HG03442 (cell line): ENCODE results near the gene DIS3L2.

Experiments
- ATAC-seq: cut with Tn5 transposase; IDR thresholded peaks from one replicate; pipeline ENCODE4 v1.9.1; 2021; ENCODE audit warnings: mild to moderate bottlenecking, moderate library complexity; ENCODE audit not compliant: unreplicated experiment

The DIS3L2 gene

DNA sequence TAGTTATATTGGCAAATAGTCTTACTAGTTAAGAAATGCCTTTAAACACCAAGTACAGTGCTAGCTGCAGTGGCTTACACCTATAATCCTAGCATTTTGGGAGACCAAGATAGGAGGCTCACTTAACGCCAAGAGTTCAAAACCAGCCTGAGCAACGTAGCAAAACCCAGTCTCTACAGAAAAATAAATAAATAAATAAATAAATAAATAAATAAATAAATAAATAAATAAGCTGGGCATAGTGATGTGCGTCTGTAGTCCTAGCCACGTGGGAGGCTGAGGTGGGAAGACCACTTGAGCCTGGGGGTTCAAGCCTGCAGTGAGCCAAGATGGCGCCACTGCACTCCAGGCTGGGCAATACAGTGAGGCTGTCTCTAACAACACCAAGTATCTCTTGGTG, 258.4 kb downstream of the DIS3L2 start:
- ATAC-seq = no peak

DNA sequence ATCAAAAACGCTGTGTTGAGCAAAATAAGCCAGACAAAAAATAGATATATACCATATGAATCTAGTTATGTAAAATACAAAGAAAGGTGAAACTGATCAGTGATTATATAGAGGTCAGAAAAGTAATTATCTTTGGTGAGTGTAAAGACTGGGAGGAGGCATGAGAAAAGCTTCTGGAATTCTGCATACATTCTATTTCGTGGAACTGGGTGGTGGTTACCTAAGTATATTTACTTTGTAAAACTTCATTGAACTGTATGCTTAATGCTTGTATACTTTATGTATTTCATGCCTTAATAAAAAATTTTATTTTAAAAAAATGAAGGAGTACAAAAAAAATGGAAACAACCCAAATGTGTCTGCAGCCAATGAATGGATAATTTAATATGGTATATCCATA, 263.9 kb downstream of the DIS3L2 start:
- ATAC-seq = no peak

DNA sequence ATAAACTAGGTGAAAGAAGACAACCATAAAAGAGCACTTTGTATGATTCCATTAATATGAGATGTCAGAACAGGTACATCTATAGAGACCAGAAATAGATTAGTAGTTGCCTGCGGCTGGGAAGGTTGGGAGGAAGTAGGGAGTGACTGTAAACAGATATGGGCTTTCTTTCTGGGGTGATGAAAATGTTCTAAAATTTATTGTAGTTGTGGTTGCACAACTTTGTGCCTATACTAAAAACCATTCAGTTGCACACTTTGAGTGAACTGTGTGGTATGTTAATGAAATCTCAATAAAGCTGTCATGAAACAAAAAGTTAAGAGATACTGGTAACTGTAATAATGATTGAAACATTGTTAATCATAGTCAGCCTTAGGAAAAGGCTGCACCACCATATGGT, 264.4 kb downstream of the DIS3L2 start:
- no peak for ATAC-seq

DNA sequence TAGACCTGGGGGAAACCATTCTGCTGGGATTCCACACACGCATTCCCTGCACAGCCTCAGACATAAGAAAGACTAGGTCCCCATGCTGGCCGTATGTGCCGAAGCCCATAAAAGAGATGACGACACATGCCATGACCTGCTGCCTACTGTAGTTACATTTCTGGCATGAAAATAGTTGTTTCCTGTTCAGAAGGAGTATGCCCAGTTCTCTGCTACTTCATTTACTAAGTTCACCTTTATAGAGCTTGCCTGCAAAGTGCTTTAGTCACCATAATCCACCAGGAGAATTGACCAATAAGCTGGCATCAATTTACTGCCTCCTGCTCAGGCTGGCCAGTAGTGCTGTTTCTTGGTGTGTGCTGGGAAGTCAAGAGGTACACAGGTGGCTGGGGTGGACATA, 266.8 kb downstream of the DIS3L2 start:
- no peak for ATAC-seq

DNA sequence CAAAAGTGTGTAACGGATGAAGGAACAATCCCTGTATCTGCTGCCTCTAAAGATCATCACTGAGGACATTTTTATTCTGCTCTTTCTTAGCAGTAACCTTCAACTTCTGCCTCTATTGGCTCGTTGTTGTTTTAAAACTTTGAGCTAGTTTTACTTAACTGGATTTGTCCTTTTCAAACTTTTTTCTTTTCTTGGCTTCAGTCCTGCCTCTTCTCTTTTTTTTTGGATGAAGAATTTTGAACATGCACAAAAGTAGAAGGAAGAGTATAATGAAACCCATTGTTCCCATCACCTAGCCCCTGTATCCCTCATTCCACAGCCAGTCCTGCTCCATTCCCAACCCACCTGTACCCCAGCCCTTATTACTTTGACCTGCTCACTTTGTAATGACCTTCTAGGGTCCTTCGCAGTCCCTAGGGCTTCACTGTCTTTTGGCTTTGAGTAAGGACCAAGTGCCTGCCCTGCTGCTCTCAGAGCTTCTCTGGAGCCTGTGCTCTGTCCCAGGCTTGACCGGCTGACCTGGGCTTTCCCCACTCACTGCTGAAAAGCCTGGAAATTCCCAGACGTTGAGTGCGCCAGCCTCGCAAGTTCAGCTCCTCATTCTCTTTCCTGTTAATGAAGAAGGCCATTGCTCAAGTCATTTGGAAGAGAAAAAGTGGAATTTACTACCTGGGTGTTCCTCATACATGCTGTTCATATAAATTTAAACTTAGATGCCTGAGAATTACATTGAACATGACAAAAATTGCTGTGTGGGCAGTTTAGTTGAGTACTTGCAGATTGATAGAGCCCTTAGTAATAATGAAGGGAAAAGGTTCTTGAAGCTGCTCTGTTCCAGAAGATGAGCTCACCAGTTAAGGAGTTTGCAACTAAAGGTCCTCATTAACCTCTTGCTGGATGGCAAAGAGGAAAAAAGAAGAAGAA, 267.7 kb downstream of the DIS3L2 start:
- no peak for ATAC-seq

DNA sequence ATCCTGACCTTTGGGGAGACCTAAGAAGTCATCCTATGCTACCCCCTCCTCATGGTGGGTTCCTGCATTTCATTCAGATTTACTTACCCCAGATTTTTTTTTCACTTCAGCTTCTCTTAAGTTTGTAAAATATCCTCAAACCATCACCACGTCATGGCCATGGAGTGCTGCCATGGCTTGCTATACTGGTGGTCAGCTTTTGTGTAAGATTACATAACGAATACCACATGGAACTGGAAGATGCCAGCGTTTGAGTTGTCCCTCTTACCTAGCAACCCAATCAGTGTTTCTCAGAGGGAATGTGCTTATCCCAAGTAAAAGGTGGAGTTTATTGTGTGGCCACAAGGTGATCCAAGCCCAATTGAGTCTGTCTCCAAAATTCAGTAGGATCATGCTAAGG, 268.4 kb downstream of the DIS3L2 start:
- ATAC-seq = no peak

DNA sequence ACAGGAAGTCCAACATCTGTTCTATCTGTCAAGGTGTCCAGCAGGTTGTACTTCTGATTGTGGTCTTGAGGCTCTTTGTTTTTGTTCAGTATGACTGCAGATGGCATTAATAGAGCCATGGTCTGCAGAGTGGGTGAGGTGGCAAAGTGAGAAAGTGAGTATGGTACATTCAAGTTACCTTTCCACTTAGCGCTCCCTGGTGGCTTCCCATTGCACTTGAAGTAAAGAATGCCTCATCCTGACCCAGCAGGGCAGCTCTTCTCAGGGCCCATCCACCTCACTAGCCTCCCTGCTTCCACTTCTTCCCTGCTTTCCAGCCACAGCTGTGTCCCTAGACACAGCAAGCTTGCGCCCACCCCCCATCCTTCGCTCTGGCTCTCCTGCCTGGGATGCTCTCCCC, 269.0 kb downstream of the DIS3L2 start:
- no peak for ATAC-seq

DNA sequence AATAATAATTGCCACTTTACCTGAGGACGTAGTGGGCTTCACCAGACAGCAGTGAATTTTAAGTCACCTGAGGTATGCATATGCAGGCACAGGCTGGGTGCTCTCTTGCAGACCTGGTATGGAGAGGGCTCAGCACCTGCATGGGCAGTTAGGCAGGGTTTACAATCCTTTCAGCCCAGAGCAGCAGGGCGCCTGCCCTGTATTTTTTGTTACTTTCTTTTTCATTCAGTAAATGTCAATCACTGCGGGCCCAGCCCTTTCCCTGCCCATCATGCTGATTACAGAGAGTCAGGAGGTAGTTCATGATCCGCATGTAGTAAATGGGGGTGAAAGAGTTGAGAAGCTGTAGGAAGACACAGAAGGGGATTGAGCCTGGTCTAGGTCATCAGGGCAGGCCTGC, 270.0 kb downstream of the DIS3L2 start:
- no peak for ATAC-seq

DNA sequence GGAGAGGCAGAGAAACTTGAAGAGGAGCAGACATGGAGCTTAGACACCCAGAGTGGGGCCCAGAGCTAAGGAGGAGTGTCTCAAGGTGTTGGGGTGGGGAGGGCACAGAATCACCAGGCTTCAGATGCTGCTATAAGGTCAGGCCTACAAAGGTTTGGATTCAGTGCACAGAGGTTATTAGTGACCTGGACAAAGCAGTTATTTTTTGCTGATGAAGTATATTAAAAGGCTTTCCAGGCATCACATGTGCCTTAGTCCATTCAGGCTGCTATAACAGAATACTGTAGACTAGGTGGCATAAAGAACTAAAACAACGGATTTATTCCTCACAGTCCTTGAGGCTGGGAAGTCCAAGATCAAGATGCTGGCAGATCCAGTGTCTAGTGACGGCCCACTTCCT, 271.4 kb downstream of the DIS3L2 start:
- ATAC-seq = no peak

DNA sequence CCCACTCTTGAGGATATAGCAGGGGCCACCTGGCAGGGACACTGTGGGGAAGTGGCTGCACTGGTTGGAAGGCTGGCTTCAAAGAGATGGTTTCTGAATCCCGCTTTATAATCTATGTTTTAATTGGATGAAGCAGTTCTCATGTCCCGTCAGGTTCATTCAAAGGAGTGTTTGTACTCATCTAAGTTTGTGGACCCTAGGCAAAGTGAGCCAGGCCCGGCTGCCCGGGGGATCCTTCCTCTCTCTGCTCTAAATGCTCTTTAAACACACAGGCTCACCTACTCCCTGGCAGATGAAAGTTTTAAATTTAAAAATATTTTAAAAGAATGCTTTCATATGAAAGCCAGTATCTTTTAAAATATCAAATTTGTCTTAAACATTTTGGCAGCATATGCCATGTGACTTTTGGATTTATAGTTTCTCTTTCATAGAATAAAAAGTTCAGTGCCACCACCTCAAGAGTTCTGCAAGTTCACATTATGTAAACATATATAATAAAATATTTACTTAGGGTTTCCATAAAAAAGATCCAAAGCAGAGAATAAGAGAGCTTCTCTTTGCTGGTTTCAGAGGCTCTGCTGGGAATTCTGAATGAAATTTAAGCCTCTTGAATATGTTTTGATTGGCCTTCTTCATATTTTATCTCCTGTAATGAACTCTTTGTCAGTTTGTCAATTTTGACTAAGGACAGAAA, 273.6 kb downstream of the DIS3L2 start:
- ATAC-seq = no peak

DNA sequence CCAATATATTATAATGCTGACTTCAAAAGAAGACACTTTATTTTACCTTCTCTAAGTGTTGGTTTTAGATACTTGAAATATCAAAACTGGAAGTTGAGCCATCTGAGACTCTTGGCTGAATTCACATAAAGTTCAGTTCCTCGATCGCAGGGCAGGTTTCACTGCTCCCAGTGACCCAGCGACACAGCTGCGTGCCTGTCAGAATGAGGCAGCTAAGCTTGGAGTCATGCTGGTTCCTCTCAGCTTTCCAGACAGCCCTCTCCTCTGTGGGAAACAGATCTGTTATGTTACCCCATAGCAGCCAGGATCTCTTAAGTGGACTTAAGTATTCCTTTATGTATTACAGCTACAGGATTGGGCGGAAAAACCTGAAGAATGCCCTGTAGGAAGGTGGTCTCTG, 274.2 kb downstream of the DIS3L2 start:
- no peak for ATAC-seq

DNA sequence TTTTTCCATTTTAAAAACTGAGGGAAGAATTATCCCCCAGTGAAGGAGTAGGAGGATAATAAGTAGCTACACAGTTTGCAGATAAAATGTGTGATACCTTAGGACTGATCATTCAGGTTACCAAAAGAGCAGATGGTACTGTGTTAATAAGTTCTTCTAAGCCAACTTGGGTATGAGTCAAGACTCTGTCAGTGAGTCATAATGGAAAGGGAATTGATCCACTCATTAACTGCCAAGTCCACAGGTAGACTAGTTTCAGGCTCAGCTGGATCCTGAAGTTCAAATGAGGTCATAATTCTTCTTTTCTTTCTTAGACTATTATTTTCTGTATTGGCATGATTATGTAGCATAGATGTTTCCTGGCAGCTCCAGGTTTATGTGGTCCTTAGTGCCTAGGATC, 274.7 kb downstream of the DIS3L2 start:
- peak; percentile 77 for ATAC-seq

DNA sequence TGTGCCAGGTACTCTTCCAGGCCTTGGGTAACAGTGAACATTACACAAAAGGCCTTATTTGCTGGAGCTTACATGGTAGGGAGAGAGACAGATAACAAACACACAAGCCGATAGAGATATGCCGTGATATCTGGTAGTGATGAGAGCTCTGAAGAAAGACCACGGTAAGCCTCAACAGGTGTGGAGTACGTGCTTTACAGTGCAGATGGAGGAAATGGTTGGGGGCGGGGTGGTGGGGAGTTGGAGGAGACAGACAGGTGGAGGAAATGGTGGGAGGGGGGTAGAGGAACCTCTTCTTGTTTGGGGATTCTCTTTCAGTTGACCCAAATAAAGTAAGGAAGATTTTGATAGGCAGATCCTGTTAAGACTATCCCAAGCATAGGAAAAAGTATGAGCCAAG, 276.0 kb downstream of the DIS3L2 start:
- ATAC-seq = no peak

DNA sequence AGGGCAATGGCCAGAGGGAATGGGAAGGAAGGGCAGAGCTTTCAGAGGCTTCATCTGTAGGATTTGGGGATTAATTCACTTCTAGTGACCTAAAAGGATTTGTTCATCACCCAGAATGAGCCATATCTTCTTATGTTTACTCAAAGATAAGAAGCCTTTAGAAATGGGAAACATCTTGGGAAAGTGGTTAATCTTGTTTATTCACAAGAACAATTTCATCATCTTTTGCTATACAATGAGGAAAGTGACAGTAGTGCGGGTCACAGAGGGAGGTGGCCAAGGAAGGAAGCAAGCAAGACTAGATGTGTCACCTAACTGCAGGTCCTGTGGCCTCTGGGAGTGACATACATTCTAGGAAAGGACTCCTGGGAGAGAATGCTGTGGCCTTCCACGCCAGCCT, 276.6 kb downstream of the DIS3L2 start:
- ATAC-seq = no peak

DNA sequence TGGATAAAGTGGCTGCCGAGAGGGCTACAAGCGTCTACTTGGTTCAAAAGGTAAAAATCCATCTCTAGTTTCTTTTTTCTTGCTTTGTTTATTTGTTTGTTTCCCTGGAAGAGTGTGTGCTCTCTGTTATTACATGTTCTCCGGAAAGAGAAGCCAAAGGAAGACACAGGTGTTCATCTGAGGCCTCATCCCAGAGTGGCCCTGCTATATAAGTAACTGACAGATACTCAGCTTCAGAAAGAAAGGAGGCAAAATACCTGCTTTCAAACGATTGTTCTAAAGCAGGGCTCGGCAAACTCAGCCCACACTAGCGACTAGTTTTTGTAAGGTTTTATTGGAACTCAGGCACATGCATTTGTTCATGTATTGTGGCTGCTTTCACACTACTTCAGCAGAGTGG, 277.1 kb downstream of the DIS3L2 start:
- ATAC-seq = no peak

DNA sequence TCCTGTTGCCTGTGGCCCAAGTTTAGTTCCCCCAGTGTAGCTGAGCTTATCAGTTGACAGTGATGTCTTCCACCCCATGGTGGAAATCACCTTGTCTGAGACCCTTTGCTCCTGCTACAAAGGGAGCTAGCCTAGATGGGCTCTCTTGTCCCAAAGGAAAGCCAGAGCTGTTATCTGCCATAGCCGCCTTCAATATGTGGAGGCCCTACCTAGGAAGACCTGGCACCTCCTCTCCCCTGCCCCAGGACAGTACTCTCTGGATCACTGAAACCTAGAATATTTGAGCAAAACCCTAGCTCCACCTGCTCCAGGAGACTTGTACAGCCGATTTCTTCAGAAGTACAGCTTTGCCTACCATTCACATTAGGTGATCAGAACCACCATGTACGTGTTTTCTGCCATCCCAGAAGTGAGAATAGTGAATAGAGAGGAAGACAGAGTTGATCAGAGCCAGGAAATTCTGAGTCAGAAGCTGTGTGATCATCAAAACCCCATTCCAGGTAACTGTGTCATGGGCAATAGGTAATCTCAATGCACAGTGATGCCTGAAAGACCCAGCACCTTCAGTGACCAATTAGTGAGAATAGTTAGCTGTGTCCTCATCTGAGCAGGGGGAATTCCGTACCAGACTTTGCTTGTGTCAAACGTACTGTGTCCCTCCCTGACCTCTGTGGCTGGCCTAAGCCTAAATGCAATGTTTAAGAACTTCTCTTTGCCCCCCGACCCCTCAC, 278.6 kb downstream of the DIS3L2 start:
- ATAC-seq = no peak

DNA sequence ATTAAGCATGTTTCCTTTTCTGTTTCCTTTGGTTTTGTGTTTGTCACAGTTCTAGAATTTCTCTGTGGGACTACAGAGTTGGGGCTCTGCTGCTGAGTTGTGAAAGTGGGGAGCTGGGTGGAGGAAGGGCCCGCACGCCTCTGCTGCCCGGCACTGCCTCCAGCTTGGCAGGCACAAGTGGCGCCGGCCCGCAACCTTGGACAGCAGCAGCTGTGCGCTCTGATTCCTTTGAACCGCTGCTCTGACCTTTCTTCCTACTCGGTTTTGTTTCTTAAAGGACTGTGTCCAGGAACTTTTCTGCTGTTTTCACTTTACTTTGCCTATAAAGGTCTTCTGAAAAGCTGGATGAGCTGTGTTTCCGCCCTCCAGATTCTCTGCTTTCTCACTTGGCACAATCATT, 279.4 kb downstream of the DIS3L2 start:
- no peak for ATAC-seq

DNA sequence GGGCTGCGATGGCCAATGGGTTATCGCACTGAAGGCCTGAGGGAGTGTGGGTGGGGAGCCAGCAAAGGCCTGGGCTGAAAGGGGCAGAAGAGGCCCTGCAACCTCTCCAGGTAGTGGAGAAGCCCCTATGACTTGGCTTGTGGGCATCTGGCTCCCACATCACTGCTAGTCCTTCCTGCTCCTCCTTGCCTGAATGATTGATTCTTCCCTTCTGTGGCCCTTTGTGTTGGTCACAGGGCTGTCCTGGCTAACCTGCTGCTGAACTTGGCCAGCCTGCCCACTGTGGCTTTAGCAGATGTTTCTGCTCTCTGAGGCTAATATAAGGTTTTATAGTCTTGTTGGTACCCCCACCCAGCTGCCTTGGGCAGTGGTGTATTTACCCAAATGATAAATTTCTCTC, 280.8 kb downstream of the DIS3L2 start:
- no peak for ATAC-seq

DNA sequence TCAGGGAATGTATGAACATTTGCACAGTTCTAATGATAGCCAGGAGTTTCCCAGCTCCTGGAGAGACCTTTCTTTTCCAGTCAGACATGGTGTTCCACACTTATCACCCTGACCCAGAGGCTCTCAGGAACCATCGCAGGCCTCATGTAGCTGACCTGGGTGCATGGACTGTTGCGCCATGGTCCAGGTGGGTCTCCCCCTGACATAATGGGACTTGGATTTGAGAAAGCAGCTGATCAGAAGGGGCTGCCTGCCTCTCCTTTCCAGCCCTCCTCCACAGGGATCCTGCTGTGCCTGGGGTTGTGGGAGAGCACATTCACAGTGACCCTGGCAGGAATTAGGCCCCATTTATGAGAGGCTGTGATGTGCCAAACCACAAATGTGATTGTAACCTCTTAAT, 283.6 kb downstream of the DIS3L2 start:
- ATAC-seq = no peak

DNA sequence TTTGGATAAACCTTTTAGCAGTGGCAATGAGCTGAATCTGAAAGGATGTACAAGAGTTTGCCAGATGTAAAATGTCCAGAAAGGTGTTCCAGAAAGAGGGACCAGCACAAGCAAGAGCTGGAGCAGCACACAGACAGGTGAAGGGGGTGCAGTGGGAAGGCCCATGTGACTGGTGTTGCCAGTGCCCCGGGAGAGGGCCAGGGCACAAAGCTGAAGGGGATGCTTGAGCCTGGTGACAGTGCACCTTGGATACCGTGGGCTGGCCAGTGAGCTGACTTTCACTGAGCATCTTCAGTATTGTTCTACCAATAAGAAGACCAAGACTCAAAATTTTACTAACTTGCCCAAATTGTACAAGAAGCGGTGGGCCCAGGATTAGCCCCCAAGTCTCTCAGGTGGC, 284.7 kb downstream of the DIS3L2 start:
- ATAC-seq = no peak

DNA sequence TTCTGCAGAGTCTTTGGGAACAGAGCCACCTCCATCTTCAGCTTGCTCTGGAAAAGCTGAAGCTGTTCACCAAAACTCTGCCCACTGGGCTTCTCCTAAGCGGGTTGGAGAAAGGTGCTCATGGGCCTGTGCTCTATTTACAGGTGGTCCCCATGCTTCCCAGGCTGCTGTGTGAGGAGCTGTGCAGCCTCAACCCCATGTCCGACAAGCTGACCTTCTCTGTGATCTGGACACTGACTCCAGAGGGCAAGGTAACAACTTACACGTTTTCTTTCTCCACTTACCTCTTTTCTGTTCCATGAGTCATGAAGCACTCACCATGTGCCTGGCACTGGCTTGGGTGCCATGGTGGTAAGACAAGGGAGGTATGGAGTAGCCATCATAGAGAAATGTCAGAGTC, 287.6 kb downstream of the DIS3L2 start:
- no peak for ATAC-seq
